Activated gamma-delta T cell treated with Interleukin-2 at 50 U/mL for 16 hours (primary cell): ENCODE data around the gene ZFHX3.
"Not testable (repeated sequence)": the region's sequence is repeated elsewhere in the genome, so short reads cannot be mapped to it uniquely, and the experiment has no call there.

Experiments
- DNase-seq: peaks from one replicate; pipeline ENCODE4 v3.0.0-alpha.2; 2020

ZFHX3 gene, protein sequence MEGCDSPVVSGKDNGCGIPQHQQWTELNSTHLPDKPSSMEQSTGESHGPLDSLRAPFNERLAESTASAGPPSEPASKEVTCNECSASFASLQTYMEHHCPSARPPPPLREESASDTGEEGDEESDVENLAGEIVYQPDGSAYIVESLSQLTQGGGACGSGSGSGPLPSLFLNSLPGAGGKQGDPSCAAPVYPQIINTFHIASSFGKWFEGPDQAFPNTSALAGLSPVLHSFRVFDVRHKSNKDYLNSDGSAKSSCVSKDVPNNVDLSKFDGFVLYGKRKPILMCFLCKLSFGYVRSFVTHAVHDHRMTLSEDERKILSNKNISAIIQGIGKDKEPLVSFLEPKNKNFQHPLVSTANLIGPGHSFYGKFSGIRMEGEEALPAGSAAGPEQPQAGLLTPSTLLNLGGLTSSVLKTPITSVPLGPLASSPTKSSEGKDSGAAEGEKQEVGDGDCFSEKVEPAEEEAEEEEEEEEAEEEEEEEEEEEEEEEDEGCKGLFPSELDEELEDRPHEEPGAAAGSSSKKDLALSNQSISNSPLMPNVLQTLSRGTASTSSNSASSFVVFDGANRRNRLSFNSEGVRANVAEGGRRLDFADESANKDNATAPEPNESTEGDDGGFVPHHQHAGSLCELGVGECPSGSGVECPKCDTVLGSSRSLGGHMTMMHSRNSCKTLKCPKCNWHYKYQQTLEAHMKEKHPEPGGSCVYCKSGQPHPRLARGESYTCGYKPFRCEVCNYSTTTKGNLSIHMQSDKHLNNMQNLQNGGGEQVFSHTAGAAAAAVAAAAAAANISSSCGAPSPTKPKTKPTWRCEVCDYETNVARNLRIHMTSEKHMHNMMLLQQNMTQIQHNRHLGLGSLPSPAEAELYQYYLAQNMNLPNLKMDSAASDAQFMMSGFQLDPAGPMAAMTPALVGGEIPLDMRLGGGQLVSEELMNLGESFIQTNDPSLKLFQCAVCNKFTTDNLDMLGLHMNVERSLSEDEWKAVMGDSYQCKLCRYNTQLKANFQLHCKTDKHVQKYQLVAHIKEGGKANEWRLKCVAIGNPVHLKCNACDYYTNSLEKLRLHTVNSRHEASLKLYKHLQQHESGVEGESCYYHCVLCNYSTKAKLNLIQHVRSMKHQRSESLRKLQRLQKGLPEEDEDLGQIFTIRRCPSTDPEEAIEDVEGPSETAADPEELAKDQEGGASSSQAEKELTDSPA (N-terminal part only)

DNA sequence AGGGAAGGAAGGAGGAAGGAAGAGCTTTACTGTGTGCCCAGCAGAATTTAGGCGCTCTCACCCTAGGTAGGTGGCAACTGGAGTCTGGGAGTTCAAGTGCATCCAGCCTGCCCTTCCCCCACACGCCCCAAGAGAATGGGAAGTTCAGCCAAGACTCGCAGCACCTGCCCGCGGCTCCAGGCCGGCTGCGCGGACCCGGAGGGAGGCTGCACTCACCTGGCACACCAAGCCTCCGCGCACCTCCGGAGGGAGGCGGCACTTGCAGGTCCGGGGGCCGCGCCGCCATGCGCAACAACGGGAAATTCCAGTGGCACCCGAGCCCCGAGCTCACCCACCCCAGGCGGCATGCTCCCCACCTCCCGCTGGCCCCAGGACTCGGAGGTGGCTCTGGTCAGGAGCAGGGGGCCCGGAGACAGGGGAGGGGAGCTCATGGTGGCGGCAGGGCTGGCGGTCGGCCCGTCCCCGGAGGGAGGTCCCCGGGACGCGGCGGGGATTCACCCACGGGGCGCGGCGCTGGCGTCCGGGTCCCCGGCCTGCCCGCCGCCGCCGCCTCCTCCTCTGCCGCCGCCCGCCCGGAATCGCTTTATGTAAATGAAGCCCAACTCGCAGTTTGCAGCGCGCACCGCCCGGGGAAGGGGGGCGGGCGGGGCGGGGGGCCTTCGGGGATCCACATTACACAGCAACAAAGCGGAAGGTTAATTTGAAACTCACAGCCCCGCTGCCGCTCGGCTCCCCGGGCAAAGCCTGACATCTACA is at the start of gene ZFHX3:
Gene ZFHX3, minus strand, starts transcription at position 593 of the 756 bp plus-strand sequence. CDS start 87,983 bp downstream, outside the sequence.
- no peak for DNase-seq

DNA sequence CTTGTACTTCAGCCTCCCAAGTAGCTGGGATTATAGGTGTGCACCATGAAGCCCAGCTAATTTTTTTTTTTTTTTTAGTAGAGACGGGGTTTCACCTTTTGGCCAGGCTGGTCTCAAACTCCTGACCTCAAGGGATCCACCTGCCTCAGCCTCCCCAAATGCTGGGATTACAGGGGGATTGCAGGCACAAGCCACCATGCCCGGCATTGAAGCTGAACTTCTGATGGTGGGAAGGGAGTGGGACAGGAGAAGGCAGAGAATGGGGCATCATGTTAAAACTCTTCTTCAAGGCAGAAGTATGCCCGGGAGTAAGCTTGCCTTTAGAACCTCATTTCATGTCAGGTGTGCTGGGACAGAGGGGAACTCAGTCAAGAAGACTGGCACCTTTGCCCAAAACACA is 48.6 kb upstream of the ZFHX3 start:
- DNase-seq, result no peak

DNA sequence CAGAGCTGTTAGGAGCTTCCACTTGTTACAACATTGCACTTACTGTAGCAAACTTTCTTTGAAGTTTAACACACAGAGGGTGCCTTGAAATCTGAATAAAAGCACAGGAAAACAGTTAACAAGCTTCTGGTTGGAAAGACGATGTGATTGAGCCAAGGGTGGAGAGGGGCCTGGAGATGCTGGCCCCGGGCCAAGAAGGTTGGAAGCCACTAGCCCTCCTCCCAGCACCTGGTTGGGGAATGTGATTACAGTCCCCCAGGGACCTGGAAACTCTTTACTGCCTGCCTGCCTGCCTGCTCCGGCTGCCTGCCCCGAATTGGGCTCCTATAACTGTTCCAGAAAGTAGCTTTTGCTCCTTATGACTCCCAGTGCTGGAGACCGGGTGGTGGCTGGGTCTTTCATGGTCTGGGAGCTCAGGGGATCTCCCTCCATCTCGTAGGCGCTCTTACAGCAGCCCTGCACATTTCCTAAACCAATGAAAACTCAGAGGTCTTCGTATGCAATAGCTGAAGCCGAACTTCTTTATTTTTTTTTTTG is 48.0 kb upstream of the ZFHX3 start:
- DNase-seq, result no peak

DNA sequence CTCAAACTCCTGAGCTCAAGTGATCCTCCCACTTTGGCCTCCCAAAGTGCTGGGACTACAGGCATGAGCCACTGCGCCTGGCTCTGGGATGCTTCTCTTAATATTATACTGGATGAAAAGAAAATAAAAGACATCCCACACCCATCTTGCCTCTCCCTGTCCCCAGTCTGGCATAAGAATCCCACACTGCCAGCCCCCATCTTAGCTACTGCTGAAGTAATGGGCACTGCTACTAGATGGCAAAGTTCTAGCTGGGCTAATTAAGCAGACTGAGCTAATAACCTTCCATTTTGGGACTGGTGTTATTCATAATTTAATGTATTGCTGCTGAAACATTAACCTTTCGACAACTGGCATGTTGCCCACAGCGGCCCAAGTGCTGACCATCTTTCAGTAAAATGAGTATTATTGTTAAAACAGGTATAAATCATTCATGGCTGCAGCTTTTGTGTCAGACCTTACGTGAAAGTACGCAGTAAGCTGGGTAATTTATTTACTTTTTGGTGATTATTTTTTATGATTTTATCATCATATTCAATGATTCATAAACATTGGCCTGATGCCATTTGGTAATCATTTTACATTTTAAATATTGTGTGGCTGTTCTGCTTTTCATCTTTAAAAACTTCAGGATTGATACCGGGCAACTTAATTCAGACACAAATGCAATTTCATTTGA is 47.4 kb upstream of the ZFHX3 start:
- no peak for DNase-seq

DNA sequence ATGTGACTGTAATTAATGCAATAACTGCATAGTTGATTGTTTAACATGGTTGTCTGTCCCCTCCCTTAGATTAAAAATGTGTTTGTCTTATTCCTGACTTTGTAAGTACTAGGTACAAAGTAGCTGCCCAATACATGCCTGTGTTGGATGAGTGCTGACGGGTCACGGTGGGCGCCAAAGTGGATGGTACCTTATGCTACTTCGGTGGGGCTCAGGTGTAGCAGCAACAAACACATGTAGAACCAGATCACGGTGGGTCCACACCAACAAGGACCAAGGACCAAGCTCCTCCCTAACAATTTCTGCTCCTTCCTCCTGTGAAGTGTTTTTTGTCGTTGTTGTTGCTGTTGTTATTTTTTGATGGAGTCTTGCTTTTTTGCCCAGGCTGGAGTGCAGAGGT is 46.4 kb upstream of the ZFHX3 start:
- no peak for DNase-seq

DNA sequence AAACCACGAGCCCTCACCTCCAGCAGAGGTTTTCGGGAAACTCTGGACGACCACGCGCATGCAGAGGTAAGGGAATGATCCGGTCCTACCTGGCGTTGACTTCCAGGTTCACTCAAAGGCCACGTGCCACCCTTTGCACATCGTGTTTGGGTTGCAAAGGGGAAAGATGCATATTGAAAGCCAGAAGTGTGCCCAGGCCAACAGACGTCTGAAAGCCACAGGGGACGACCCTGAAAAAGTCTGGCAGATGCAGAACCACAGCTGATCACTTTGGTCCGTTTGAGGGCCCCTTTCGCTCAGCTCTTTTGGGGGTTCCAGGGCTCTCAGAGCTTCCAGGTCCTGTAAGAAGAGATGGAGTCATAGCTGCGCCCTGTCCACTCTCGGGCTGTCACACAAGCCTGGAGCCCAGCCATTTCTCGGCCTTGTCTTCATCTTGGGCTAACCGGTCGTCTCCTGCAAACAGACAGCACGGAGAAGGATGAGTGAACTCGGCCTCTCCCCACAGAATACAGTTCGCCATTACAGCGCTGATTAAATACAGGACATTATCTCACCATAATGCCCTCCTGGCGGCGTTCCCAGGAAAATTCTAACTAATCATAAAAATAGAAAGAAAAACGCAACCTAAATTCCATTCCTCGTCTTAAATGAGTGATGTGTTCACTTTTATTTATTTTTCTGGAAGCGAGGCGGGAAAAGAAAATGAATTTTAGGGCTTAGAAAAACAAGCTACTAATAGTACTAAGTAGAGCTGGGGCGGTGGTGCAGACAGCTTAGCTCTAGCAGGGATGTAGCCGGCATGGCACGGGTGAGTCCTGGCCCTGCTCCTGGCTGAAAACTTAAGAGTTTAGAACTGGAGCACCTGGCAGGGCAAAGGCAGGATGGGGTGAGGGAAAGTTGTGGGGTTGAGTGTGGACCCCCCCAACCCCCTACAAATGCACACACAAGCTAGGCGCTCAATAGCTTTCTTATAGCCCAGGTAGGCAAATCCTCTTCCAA is 45.5 kb upstream of the ZFHX3 start:
- DNase-seq, result no peak

DNA sequence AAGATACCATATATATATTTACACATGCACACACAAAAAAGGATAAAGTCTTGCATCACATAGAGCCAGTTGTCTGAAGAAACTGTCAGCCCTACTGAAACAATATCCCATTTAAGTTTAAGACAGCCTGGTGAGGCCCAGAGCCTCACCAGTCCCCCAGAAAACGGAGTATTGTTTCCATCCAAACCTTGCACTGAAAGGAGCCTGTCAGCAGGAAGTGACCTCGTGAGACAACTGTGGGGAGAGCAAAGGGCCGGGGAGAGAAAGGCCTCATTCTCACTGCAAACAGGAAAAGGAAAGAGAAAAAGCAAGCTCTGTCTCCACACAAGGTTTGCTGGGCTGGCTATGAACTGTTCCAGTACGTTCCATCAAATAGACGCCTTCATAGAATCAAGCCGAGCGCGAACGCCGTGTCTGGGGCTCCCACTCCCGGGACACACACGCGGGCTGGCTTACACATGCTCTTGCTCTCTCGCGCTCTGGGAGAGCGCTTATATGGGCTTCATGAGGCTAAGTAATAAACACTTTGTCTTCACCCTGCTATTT is 44.4 kb upstream of the ZFHX3 start:
- no peak for DNase-seq

DNA sequence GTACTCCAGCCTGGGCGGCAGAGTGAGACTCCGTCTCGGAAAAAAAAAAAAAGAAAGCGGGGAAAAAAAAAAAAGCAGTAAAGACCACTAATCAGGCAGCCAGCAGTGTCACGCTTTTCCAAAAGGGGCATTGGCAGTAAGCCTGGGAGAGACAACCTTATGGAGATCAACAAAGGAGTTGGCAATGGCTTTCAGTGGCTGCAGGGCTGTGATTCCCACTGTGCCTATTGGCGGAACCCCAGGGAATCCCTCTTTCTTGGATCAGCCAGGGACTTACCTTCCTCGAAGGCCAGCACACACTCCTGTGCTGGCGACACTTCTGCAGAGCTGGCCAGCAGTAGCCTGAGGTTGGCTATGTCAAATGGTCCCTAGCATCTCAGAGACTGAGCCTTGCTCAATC is 43.2 kb upstream of the ZFHX3 start:
- DNase-seq, result no peak

DNA sequence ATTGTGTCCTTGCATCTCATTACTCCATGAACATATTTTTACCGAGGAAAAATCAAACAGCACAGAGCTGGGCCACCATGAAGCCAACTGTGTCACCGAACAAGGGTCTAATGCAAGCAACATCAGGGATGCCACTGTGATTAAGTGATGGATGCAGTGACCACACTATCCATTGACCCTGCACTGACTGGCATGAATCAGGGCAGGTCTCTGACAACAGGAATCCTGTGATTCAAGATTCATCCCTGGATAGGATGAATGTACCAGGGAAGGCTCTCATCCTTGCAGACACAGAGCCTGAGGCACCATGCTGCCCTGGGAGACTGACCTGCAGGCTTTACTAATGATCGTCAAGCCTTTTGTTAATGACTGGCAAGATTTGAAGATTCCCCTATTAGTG is 41.5 kb upstream of the ZFHX3 start:
- DNase-seq, result no peak

DNA sequence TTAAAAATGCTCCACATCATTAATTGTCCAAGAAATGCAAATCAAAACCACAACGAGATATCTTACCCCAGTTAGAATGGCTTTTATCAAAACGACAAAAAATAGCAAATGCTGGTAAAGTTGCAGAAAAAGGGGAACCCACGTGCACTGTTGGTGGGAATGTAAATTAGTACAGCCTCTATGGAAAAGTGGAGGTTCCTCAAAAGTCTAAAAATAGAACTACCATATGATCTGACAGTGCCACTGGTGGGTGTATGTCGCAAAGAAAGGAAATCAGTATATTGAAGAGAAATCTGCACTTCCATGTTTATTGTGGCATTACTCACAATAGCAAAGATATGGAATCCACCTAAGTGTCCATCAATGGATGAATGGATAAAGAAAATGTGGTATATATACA is 38.2 kb upstream of the ZFHX3 start:
- no peak for DNase-seq

DNA sequence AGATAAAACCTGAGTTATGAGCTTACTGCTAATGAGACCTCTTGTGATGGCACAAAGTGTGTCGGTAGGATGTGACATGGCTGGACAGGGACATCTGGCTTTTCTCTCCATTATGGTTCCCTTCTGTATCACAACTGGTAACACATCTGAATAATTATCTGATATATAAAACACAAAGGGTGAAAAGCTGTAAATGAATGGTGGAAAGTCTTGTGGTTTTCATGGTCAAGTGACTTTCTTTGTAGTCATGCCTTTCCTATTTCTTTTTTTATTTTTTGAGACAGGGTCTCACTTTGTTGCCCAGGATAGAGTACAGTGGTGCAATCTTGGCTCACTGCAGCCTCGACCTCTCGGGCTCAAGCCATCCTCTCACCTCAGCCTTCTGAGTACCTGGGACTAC is 35.3 kb upstream of the ZFHX3 start:
- DNase-seq, result no peak

DNA sequence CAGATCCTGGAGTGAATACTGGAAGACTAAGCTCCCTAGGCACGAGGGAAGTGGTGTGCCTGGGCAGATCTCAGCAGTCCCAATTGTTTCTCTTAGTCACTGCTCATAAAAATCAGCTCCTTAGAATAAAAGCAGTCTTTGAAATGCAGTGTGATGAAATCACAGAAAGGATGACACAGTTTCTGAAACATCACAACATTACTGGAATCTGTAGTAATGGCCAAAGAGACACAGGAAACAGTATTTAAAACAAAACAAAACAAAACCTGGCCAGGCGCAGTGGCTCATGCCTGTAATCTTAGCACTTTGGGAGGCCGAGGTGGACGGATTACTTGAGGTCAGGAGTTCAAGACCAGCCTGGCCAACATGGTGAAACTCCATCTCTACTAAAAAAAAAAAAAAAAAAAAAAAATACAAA is 34.7 kb upstream of the ZFHX3 start:
- not testable (repeated sequence) for DNase-seq

DNA sequence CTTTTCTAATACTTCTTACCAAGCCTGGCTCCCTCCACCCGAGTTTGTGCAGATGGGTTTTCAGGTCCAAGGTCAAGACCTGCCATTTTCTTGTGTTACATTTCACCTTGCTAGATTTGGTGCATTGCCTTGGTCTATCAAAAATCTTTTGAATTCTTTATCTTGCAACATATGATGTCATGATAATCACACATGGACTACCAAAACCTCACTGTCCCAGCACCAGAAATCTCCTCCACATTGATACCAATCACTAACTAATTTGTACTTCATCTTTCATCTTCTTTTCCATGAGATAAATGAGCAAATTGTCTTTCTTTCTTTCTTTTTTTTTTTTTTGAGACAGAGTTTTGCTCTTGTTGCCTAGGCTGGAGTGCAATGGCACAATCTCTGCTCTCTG is 33.0 kb upstream of the ZFHX3 start:
- DNase-seq, result no peak

DNA sequence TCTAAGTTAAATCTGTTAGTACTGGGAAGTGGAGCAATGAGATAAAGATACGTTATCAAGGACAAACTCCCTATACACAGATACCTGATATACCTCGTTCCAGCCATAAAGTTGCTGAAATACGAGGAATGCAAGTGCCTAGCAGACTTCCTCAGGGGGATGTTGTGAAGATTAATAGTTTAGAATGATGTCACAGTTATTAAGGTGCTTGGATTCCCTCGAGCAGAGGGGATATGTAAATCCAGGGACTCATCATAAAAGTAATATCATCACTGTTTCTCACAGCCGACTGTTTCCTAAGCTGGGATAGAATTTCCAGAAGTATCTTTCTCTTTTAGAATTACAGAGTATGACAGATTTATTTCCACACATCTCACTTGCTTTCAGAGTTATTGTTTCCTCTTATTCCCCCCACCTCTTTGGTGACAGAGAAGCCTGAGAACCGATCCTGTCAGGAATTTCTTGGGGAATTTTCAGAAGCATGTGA is 28.4 kb upstream of the ZFHX3 start:
- DNase-seq, result no peak

DNA sequence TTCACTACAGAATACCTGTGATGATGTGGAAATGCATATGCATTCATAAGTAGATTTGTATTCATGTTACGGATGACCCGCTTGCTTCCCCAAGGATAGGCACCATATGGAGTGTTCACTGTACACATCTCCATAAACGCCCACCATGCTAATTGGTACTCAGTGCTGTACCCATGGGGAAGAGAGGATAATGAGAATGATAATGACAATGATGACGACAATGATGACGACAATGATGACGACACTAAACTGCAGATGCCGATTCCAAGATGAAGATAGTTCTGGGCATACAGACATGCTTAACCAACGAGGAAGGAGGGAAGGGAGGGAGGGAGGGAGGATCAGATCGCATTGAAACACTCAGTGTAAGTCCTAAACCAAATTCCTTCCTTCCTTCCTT is 26.5 kb upstream of the ZFHX3 start:
- DNase-seq, result no peak

DNA sequence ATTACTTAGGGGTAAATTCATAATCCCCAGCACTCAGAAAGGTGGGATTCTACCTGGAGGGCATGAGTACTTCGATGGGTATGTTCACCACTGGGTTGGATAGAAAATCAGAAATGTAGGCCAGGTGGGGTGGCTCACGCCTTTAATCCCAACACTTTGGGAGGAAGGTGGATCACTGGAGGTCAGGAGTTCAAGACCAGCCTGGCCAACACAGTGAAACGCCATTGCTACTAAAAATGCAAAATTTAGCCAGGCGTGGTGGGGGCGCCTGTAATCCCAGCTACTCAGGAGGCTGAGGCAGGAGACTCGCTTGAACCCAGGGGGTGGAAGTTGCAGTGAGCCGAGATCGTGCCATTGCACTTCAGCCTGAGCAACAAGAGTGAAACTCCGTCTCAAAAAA is 24.1 kb upstream of the ZFHX3 start:
- DNase-seq, result not testable (repeated sequence)

DNA sequence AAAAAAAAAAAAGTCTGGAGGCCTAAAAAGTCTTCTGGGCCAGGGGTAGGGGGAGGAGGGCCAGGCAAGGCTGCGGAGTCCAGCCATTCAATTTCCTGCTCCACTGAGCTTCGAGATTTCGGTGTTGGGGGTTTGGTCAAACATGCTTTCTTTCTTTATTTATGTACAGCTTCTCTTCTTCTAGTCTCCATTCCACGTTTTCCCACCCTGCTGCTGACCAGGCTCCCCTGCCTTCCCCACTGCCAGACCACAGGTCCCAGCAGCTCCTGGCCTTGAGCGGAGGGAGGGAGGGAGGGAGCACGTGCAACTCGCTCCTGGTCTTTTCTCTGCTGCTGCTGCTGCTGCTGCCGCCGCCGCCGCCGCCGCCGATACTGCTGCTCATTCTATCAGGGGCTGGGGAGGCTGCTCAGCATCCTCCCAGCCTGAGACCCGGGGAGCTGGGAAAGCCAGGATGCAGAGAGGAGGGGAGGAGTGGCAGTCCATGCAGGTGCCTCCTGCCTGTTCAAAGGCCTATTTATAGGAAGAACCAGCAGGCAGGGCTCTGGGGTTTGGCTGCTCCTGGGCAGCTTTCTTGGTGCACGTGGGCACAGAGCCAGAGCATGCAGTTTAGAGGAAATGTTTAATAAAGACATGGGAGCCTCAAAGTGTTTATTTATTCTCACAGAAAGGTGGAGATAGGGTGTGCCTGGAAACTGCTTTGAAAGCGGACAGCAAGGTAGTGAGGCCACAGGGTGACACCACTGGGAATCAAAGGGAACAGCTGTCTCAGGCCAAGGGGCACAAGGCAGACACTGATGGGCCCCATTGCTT is 23.4 kb upstream of the ZFHX3 start:
- DNase-seq, result no peak

DNA sequence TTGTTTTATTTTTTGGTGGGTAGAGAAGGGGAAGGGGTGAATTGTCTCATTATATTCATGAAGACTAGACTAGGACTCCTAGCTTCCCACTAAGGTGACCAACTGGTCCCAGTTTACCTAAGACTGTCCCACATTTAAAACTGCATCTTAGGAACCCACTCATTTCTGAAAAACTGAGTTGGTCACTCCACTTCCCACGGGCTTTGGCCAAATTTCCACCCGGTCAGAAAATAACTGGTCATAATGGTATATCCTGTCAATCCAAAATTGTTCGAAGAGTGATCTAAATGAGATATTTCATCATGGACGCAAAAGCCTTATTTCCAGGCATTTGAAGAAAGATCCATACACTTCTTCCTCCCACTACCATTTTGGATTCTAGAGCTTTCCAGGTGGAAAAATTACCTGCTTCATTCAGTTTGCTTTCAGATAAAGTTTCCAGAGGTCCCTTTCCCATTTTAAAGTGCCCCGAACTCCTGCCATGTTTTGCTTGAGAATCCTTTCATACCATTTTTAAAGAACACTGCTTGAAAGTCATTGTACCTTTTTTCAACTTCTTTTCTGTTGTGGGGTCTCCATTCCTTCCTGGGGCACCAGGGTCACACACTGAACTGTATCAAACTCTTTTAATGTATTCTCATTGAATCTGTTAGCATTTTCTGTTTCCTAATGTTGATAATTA is 21.8 kb upstream of the ZFHX3 start:
- no peak for DNase-seq
